Stomach smooth muscle (tissue), 2 donors: Measurements from ENCODE around the gene SHROOM3.

Experiments used
- H3K27ac ChIP-seq: one replicate; pipeline ENCODE4 v1.7.0; 2013; ENCODE audit warnings: mild to moderate bottlenecking, low read length, inconsistent platforms
- H3K27me3 ChIP-seq, 2 donors: one replicate each; pipeline ENCODE4 v1.7.0; 2013; ENCODE audit warnings: low read length in 2 of 2; ENCODE audit not compliant: insufficient read depth in 2 of 2, control insufficient read depth in 1 of 2
- H3K36me3 ChIP-seq, 2 donors: one replicate each; pipeline ENCODE4 v1.7.0; 2013; ENCODE audit warnings: low read length in 2 of 2; ENCODE audit not compliant: control insufficient read depth in 2 of 2, insufficient read depth in 2 of 2
- H3K4me1 ChIP-seq: one replicate; pipeline ENCODE4 v1.7.0; 2013; ENCODE audit warnings: low read length; ENCODE audit not compliant: control insufficient read depth, insufficient read depth
- H3K4me3 ChIP-seq, 2 donors: one replicate each; pipeline ENCODE4 v1.7.0; 2013; ENCODE audit warnings: low read length in 2 of 2
- H3K9ac ChIP-seq, 2 donors: one replicate each; pipeline ENCODE4 v1.7.0; 2013; ENCODE audit warnings: low read length in 2 of 2, mild to moderate bottlenecking in 1 of 2
- H3K9me3 ChIP-seq, 2 donors: one replicate each; pipeline ENCODE4 v1.7.0; 2013; ENCODE audit warnings: low read length in 2 of 2; ENCODE audit not compliant: control insufficient read depth in 2 of 2
- donor health status: healthy.
- donor health status: Pancreatic carcinoma.

The SHROOM3 gene

GRCh38 chr4:76696109-76696508 lies 261.1 kb downstream of the SHROOM3 start:
- no peaks in the 10 kb centered on the region for H3K36me3 ChIP-seq
- H3K4me1 ChIP-seq: peaks cover 19% of the 10 kb centered on the region
- no peak overlapping the region for H3K4me3 ChIP-seq
- no peaks in the 10 kb centered on the region for H3K27me3 ChIP-seq
- no peak overlapping the region for H3K27ac ChIP-seq
- no peak overlapping the region for H3K9ac ChIP-seq
- no peaks in the 10 kb centered on the region for H3K9me3 ChIP-seq

GRCh38 chr4:76697129-76697803 lies 262.2 kb downstream of the SHROOM3 start:
- no peak overlapping the region for H3K27ac ChIP-seq
- no peak overlapping the region for H3K9ac ChIP-seq
- no peak overlapping the region for H3K4me3 ChIP-seq
- H3K27me3 ChIP-seq: no peaks in the 10 kb centered on the region
- H3K9me3 ChIP-seq: no peaks in the 10 kb centered on the region
- peaks cover 15% of the 10 kb centered on the region for H3K4me1 ChIP-seq
- H3K36me3 ChIP-seq: no peaks in the 10 kb centered on the region

GRCh38 chr4:76698141-76698540 lies 263.1 kb downstream of the SHROOM3 start:
- Histone ChIP-seq H3K9ac (no peak overlapping the region), H3K36me3 (no peaks in the 10 kb centered on the region), H3K9me3 (no peaks in the 10 kb centered on the region), H3K4me3 (no peak overlapping the region), H3K27me3 (no peaks in the 10 kb centered on the region), H3K27ac (no peak overlapping the region), H3K4me1 (peaks cover 19% of the 10 kb centered on the region)

- Histone ChIP-seq H3K36me3 (no peaks in the 10 kb centered on the region), H3K9me3 (no peaks in the 10 kb centered on the region), H3K27ac (no peak overlapping the region), H3K4me1 (peaks cover 25% of the 10 kb centered on the region), H3K9ac (no peak overlapping the region), H3K27me3 (no peaks in the 10 kb centered on the region), H3K4me3 (no peak overlapping the region)
These were observed 264.8 kb downstream of the SHROOM3 start for GRCh38 chr4:76699751-76700310.

- Histone ChIP-seq H3K9me3 (no peaks in the 10 kb centered on the region), H3K4me1 (peaks cover 27% of the 10 kb centered on the region), H3K9ac (no peak overlapping the region), H3K27ac (no peak overlapping the region), H3K36me3 (no peaks in the 10 kb centered on the region), H3K27me3 (no peaks in the 10 kb centered on the region), H3K4me3 (no peak overlapping the region)
These were observed 267.6 kb downstream of the SHROOM3 start for GRCh38 chr4:76702440-76703122.

GRCh38 chr4:76703123-76703490 lies 268.1 kb downstream of the SHROOM3 start:
- no peak overlapping the region for H3K9ac ChIP-seq
- no peaks in the 10 kb centered on the region for H3K36me3 ChIP-seq
- H3K4me1 ChIP-seq: peaks cover 27% of the 10 kb centered on the region
- H3K9me3 ChIP-seq: no peaks in the 10 kb centered on the region
- no peak overlapping the region for H3K27ac ChIP-seq
- no peak overlapping the region for H3K4me3 ChIP-seq
- no peaks in the 10 kb centered on the region for H3K27me3 ChIP-seq

GRCh38 chr4:76703676-76704075 lies 268.6 kb downstream of the SHROOM3 start:
- no peaks in the 10 kb centered on the region for H3K27me3 ChIP-seq
- H3K4me1 ChIP-seq: peaks cover 27% of the 10 kb centered on the region
- no peaks in the 10 kb centered on the region for H3K9me3 ChIP-seq
- no peak overlapping the region for H3K27ac ChIP-seq
- H3K36me3 ChIP-seq: no peaks in the 10 kb centered on the region
- H3K9ac ChIP-seq: no peak overlapping the region
- no peak overlapping the region for H3K4me3 ChIP-seq

GRCh38 chr4:76704133-76704881 lies 269.3 kb downstream of the SHROOM3 start:
- peak overlapping the region; percentile 25 for H3K27ac ChIP-seq
- peaks cover 31% of the 10 kb centered on the region for H3K4me1 ChIP-seq
- H3K4me3 ChIP-seq: no peak overlapping the region
- H3K9ac ChIP-seq: no peak overlapping the region
- H3K27me3 ChIP-seq: no peaks in the 10 kb centered on the region
- H3K9me3 ChIP-seq: no peaks in the 10 kb centered on the region
- no peaks in the 10 kb centered on the region for H3K36me3 ChIP-seq

GRCh38 chr4:76705472-76705871 lies 270.4 kb downstream of the SHROOM3 start:
- Histone ChIP-seq H3K4me3 (no peak overlapping the region), H3K9me3 (no peaks in the 10 kb centered on the region), H3K36me3 (no peaks in the 10 kb centered on the region), H3K27ac (no peak overlapping the region), H3K27me3 (no peaks in the 10 kb centered on the region), H3K4me1 (peaks cover 37% of the 10 kb centered on the region), H3K9ac (no peak overlapping the region)

GRCh38 chr4:76706581-76706980 lies 271.6 kb downstream of the SHROOM3 start:
- no peak overlapping the region for H3K27ac ChIP-seq
- no peak overlapping the region for H3K4me3 ChIP-seq

More at GRCh38 chr4:76706581-76706980, 271.6 kb downstream of the SHROOM3 start:
- peaks cover 37% of the 10 kb centered on the region for H3K4me1 ChIP-seq
- no peaks in the 10 kb centered on the region for H3K9me3 ChIP-seq
- peaks cover 2 to 4% of the 10 kb centered on the region in 2 donors for H3K36me3 ChIP-seq
- H3K9ac ChIP-seq: no peak overlapping the region
- no peaks in the 10 kb centered on the region for H3K27me3 ChIP-seq
